Neural progenitor cell (in vitro differentiated cells): ENCODE results near the gene KIAA0825.

Source experiments
- EZH2 ChIP-seq: fragments of 200-600 bp; sonication (generic); IDR thresholded peaks from 2 replicates; pipeline ENCODE4 v1.6.1; 2017; ENCODE audit warnings: antibody characterized with exemption, mild to moderate bottlenecking, moderate library complexity
- EZH2phosphoT487 ChIP-seq: fragments of 200-600 bp; sonication (generic); IDR thresholded peaks from 2 replicates; pipeline ENCODE4 v1.6.1; 2017; ENCODE audit warnings: antibody characterized with exemption
- TF ChIP-seq, protein P1 (sequence below): fragments of 200-600 bp; sonication (generic); IDR thresholded peaks from 2 replicates; pipeline ENCODE4 v1.5.1; 2017; ENCODE audit warnings: antibody characterized with exemption, mild to moderate bottlenecking

GRCh38 chr5:94473936-94474335, 144.5 kb downstream of the KIAA0825 start:
- TF ChIP-seq, protein P1, sequence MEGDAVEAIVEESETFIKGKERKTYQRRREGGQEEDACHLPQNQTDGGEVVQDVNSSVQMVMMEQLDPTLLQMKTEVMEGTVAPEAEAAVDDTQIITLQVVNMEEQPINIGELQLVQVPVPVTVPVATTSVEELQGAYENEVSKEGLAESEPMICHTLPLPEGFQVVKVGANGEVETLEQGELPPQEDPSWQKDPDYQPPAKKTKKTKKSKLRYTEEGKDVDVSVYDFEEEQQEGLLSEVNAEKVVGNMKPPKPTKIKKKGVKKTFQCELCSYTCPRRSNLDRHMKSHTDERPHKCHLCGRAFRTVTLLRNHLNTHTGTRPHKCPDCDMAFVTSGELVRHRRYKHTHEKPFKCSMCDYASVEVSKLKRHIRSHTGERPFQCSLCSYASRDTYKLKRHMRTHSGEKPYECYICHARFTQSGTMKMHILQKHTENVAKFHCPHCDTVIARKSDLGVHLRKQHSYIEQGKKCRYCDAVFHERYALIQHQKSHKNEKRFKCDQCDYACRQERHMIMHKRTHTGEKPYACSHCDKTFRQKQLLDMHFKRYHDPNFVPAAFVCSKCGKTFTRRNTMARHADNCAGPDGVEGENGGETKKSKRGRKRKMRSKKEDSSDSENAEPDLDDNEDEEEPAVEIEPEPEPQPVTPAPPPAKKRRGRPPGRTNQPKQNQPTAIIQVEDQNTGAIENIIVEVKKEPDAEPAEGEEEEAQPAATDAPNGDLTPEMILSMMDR: no peak
- TF ChIP-seq EZH2 (no peak), EZH2phosphoT487 (no peak)
